Measurements from ENCODE around the gene USB1. TPM values are rescaled to one million over a fixed set of nuclear protein-coding genes. Genes with fewer than 3 reads are reported as not detected.

Gene USB1
- total RNA-seq, 1 donor from 2014 or later, result 43.0 TPM

- no peak overlapping the region for H3K27ac Mint-ChIP-seq
- no peak overlapping the region for H3K4me3 Mint-ChIP-seq (ENCODE audit: low read depth)
- H3K36me3 Mint-ChIP-seq (ENCODE audit: insufficient read depth), result no peaks in the 10 kb centered on the region
- peak; percentile 54 for DNase-seq (ENCODE audit: low spot score, unreplicated experiment)
- peaks cover 20% of the 10 kb centered on the region for H3K4me1 Mint-ChIP-seq (ENCODE audit: low read depth)
- no peaks in the 10 kb centered on the region for H3K27me3 Mint-ChIP-seq
- TF ChIP-seq CTCF (IDR thresholded peaks at IDR 0.05; ENCODE audit: unreplicated experiment), result peak; percentile 82
- no peaks in the 10 kb centered on the region for H3K9me3 Mint-ChIP-seq (ENCODE audit: low read depth)
Measured at GRCh38 chr16:58020628-58021521, 19.7 kb downstream of the USB1 start.

- H3K27ac Mint-ChIP-seq, result no peak overlapping the region
- peaks cover 20% of the 10 kb centered on the region for H3K4me1 Mint-ChIP-seq (ENCODE audit: low read depth)
- H3K4me3 Mint-ChIP-seq (ENCODE audit: low read depth), result no peak overlapping the region
- H3K9me3 Mint-ChIP-seq (ENCODE audit: low read depth), result no peaks in the 10 kb centered on the region
- H3K36me3 Mint-ChIP-seq (ENCODE audit: insufficient read depth), result no peaks in the 10 kb centered on the region
- no peak for TF ChIP-seq CTCF (IDR thresholded peaks at IDR 0.05; ENCODE audit: unreplicated experiment)
- DNase-seq (ENCODE audit: low spot score, unreplicated experiment), result no peak
- no peaks in the 10 kb centered on the region for H3K27me3 Mint-ChIP-seq
Measured at GRCh38 chr16:58021661-58022551, 20.7 kb downstream of the USB1 start.

- Mint-ChIP-seq H3K9me3 (ENCODE audit: low read depth) (no peaks in the 10 kb centered on the region), H3K27ac (peak overlapping the region; percentile 74), H3K4me3 (ENCODE audit: low read depth) (no peak overlapping the region), H3K36me3 (ENCODE audit: insufficient read depth) (no peaks in the 10 kb centered on the region), H3K27me3 (no peaks in the 10 kb centered on the region), H3K4me1 (ENCODE audit: low read depth) (peaks cover 21% of the 10 kb centered on the region)
- DNase-seq (ENCODE audit: low spot score, unreplicated experiment), result no peak
- no peak for TF ChIP-seq CTCF (IDR thresholded peaks at IDR 0.05; ENCODE audit: unreplicated experiment)
Measured at GRCh38 chr16:58022601-58023371, 21.6 kb downstream of the USB1 start.

GRCh38 chr16:58024486-58025350, 23.5 kb downstream of the USB1 start:
- Mint-ChIP-seq H3K4me3 (ENCODE audit: low read depth) (peak overlapping the region; percentile 76), H3K4me1 (ENCODE audit: low read depth) (peaks cover 38% of the 10 kb centered on the region), H3K27ac (peak overlapping the region; percentile 92), H3K36me3 (ENCODE audit: insufficient read depth) (peaks cover 3% of the 10 kb centered on the region), H3K9me3 (ENCODE audit: low read depth) (no peaks in the 10 kb centered on the region), H3K27me3 (no peaks in the 10 kb centered on the region)
- DNase-seq (ENCODE audit: low spot score, unreplicated experiment), result peak; percentile 47
- no peak for TF ChIP-seq CTCF (IDR thresholded peaks at IDR 0.05; ENCODE audit: unreplicated experiment)

All from progenitor cell of endocrine pancreas (in vitro differentiated cells).